Hindlimb muscle (tissue), 1 donor: Measurements from ENCODE around the gene ALKBH4. TPM values are rescaled to one million over a fixed set of nuclear protein-coding genes. Genes with fewer than 3 reads are reported as not detected.
"Not testable (repeated sequence)": the region's sequence is repeated elsewhere in the genome, so short reads cannot be mapped to it uniquely, and the experiment has no call there.

ENCODE experiments used
- DNase-seq: peaks from one replicate; pipeline ENCODE4 v3.0.0-alpha.2; 2013
- polyA plus RNA-seq: library from polyadenylated mRNA; unstranded; fragments of 120-200 nt; gene quantifications from one replicate; pipeline ENCODE4 v1.2.1, GENCODE V29; 2013; ENCODE audit not compliant: insufficient read length

The ALKBH4 gene
- polyA plus RNA-seq, 1 donor: 8.9 TPM

DNA sequence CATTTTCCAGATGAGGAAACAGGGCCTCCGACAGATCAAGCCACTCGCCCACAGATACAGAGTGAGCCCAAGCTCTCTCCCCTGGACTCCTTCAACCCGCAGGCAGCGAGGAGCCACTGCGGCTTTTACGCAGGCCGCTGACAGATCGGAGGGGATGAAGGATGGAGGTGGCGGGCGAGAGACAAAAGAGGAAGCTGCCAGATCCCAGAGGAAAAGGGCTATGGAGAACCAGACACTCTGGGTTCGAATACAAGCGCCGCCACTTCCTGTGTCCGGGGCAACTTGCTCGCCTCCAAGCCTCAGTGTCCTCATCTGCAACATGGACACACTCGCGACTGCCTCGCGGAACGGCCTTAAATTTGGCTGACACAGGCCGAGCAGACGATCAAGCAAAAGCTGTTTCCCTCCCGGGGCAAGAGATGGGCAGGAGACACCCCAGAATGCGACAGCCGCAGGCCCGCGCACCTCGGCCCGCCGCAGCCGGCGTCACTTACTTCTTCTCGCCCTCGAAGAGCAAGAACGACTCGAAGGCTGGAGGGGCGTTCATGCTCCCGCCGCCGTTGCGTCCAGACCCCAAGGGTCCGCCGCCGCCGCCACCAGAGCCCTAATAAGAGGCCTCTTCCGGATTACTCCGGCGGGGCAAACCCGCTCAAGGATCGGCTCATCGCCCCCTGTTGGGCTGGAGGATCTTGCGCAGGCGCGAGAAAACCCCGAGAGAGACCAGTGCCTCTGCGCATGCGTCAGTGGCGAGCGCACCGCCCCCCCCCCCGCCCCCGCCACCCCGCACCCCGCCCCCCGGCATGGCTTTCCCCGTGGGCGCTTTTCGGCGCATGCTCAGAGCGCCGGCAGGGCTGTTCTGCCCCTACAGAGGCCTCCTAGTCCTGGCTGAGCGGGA lies 13.9 kb upstream of the ALKBH4 start, which contains the start of gene POLR2J:
TSS of gene POLR2J (minus strand) at position 609 of the 895 bp plus-strand sequence. CDS start at position 547, 62 bp downstream.
- DNase-seq: peak; percentile 21

- DNase-seq: not testable (repeated sequence)
Observed at GRCh38 chr7:102474736-102475435, 10.2 kb upstream of the ALKBH4 start.

DNA sequence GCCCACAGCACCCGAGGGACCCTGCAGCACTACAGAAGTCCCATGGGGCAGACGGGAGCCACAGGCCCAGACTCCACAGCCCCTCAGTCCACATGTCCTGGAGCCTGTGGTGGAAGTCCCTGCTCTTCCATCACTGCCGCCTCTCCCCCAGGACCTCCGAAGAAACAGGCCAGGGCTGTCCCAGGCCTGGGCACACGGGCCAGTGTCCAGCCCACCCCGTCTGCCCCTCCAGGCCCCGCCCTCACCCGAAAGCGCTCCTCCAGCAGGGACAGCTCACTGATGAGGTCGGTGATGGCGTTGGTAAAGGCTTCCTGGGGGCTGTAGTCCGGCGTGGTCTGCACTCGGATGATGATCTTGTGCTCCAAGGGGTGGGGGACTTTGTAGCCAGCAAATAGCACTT lies 9.5 kb upstream of the ALKBH4 start:
- DNase-seq: not testable (repeated sequence)

- no peak for DNase-seq
Observed at GRCh38 chr7:102473271-102473991, 8.8 kb upstream of the ALKBH4 start.

DNA sequence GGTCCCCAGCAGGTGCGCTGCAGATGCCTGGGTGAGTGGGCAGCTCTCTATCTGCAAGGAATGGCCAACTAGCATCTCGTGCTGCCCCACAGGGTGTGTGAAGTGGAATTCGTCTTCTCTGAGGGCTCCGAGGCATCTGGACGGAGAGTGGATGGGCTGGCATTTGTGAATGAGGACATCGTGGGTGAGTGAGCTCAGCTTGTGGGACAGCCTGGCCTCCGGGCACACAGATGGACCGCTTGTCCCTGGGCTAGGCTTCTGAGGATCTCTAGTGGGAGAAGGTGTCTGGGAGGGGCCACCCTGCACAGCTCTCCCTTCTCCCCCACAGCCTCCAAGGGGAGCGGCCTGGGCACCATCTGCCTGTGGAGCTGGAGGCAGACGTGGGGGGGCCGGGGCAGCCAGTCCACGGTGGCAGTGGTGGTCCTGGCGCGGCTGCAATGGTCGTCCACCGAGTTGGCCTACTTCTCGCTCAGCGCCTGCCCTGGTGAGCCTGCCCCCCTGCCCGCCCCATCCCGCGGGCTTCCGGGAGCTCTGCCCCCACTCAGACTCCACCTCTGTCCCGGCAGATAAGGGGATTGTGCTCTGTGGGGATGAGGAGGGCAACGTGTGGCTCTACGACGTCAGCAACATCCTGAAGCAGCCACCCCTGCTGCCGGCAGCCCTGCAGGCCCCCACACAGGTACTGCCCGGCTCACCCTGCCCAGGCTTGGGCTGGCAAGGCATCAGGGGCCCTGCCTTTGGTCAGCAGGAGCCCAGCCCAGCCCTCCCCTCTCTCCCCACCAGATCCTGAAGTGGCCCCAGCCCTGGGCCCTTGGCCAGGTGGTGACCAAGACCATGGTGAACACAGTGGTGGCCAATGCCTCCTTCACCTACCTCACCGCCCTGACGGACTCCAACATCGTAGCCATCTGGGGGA lies 7.7 kb upstream of the ALKBH4 start:
- no peak for DNase-seq

- no peak for DNase-seq
Observed at GRCh38 chr7:102471791-102472125, 7.1 kb upstream of the ALKBH4 start.

- no peak for DNase-seq
Observed at GRCh38 chr7:102469972-102470825, 5.5 kb upstream of the ALKBH4 start.

DNA sequence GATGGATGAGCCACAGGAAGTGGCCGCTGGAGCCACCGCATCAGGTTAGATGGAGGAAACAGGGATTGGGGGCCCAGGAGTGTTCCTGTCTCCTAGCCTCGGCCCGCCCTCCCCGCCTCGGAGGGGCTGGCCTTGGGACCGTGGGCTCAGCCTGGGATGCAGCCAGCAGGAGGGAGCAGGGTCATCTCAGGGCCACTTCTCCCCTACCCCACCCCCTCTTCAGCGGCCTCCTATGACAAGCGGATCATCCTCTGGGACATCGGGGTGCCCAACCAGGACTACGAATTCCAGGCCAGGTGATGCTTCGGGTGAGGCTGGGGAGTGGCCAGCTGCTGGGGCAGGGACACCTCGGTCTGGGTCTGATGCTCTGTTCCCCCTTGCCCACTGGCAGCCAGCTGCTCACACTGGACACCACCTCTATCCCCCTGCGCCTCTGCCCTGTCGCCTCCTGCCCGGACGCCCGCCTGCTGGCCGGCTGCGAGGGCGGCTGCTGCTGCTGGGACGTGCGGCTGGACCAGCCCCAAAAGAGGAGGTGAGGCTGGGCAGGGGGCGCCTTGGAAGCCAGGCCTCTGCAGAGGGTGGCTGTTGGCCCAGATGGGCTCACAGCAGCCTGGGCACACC lies 4.8 kb upstream of the ALKBH4 start:
- no peak for DNase-seq

GRCh38 chr7:102468478-102469350 lies 4.1 kb upstream of the ALKBH4 start:
- DNase-seq: no peak

DNA sequence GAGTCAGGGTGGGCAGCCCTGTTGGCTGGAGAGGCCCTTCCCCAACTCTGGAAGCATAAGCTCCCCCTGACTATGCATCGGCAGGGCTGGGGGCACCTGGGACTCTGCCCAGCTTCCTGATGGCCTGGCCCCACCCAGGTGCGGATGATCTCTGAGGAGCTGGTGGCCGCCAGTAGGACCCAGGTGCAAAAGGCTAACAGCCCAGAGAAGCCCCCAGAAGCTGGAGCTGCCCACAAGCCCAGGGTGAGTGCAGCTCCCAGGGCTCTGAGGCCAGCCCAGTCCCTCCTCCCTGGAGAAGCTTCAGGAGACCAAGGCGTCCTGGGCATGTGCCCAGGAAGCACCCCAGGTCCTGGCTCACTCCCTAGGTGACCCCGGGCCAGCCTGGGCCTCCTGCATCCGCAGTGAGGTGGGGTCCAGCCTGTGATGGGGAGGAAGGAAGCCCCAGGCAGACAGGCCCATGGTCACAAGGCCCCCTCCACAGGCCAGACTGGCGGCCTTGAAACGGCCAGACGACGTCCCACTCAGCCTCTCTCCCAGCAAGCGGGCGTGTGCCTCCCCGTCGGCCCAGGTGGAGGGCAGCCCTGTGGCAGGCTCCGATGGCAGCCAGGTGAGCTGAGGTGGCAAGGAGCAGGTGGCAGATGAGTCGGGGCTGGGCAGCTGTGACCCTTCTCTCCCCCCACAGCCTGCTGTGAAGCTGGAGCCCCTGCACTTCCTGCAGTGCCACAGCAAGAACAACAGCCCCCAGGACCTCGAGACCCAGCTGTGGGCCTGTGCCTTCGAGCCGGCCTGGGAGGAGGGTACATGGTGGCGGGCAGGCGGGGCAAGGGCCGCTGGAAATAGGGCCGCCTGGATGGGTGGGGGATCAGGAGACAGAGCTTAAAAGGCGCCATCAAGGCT lies 3.2 kb upstream of the ALKBH4 start:
- no peak for DNase-seq

GRCh38 chr7:102466097-102466496 lies 1.4 kb upstream of the ALKBH4 start:
- DNase-seq: no peak

GRCh38 chr7:102463841-102464576 lies 654 bp downstream of the ALKBH4 start:
- DNase-seq: peak; percentile 31

DNA sequence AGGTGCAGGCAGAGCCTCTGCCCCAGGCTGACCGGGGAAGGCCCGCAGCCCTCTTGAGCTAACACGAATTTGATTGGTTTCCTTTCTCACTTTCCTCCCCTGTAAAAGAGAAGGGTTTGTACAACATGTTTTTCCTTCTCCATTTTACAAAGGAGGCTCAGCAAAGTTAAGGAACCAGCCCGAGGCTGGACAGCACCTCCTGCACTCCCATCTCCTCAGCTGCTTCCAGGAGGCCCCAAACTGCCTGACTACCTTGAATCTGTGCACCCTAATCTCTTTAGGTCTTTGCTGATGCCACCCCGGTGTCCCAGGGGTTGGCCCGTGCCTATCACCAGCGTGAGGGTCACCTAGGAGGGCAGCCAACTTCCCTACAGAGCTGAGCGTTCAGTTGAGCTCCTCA lies 4.2 kb downstream of the ALKBH4 start:
- no peak for DNase-seq

DNA sequence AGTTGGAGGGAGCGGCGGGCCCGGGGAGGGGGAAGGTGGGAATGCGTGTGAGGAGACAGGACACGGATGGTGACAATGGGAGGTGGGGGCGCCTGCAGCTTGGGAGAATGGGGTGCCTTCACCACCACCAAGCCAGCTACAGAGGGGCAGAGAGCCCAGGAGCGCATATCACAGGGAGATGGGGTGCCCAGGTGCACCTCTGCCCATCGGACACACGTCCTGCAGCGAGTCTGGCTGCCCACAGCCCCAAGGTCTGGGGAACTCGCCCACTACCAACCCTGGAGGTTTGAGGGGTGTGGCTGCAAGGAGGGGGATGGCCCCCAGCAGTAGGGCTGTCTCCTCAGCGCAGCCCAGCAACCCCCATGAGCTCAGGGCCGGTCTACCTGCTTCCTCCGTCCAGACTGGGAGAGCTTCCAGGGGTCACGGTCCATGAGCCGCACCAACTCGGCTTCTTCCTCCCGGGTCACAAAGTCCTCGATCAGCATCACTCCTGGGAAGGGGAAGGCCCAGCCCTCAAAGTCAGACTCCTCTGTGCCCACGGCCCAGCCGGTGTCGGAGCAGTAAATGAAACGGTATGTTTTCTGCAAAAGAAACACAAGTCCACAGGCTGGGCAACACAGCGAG lies 5.3 kb downstream of the ALKBH4 start:
- DNase-seq: no peak

GRCh38 chr7:102457352-102457924 lies 7.2 kb downstream of the ALKBH4 start:
- no peak for DNase-seq

GRCh38 chr7:102456327-102456726 lies 8.3 kb downstream of the ALKBH4 start:
- no peak for DNase-seq

GRCh38 chr7:102455596-102455995 lies 9.1 kb downstream of the ALKBH4 start:
- DNase-seq: no peak
